HG02678 (cell line): ENCODE results near the gene NEK6.

ENCODE experiments used
- ATAC-seq: cut with Tn5 transposase; IDR thresholded peaks from one replicate; pipeline ENCODE4 v1.9.1; 2021; ENCODE audit warnings: mild to moderate bottlenecking, moderate library complexity; ENCODE audit not compliant: unreplicated experiment

NEK6 gene

DNA sequence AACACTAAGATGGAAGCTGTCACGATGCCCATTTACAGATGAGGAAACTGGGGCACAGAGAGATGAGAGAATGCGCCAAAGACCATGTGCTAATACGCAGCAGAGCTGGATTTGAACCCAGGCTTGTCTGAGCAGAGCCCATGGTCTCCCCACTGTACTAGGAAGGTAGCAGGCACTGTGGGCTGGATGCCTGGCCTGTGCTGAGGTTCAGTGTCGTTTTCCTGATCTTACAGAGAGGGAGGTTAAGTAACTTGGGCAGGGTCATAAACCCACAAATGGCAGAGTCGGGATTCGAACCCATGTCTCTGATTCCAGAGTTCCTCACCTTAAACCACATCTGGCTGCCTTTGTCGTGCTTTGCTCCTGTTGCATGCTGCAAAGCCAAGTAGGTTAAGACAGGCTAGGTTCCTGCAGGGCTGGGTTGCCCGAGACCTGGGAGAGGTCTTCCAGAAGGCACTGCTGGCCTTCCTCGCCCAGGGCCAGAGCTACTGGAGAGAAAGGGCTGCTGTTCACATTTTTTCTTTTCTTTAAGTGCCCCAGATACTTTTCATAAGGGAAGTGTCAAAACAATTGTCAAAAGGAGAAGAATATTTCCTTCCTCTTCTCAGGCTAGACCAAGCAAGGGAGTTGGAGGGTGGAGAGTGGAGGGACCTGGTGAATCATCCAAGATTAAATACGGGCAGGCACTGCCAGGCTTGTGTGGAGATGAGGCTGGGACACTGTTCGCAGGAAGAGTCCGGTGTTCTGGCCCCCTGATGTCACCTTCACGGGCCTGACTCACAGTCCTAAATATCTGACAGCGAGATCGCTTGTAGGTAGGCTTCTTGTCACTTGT is 3.2 kb downstream of the NEK6 start:
- ATAC-seq, result no peak

DNA sequence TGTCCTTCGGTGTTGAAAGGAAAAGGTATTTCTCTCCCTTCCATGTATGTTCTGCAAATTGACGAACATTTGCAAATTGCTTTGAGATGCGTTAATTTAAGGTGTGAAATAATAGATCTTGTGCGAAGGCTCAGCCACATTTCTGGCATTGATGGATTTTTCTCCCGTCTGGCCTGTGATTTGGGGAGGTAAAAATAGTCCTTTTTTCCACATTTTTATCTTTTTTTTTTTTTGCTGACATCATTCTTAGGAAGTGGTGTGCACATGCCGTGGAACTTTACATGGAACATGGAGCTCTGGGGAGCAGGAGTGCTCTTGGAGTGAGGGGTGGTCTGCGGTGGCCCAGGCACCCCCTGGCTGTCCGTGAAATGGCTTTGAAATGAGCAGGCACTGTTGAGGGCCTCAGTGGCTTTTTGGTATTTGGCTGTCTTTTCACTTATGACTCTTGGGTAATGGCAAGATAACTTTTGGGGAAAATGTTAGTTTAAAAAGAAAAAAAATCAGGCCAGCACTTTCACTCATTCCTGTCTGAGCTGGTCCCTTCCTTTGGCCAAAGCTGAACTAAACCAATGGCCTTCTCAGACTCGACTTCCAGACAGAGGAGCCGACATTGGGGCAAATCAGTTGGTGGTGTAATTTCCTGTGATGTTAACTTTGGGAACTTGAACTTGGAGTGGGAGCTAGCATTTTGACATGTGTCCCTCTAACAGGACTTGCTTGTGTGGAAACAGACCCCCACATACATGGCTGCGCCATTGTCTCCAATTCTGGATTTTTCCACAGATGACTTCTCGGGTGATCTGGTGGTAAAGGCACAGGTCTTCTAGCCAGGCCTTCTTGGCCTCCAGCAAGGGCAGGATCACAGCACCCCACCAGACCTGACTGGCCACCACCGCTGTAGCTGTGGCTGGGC is 4.2 kb downstream of the NEK6 start:
- no peak for ATAC-seq

DNA sequence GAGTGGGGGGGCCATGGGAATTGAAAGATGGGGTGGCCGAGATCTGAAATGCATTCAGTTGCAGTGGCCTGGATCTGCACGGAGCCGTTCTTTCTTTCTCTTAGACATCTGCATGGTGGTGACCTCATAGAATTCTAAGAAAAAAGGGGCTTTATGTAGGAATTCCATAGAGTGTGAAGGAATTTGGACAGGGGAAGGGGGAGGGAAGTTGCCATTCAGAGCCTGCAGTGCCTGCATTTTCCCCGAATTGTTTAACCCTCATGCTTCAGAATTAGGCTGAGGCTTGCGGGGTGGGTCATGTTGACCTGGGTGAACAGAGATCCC is 4.9 kb downstream of the NEK6 start:
- no peak for ATAC-seq

DNA sequence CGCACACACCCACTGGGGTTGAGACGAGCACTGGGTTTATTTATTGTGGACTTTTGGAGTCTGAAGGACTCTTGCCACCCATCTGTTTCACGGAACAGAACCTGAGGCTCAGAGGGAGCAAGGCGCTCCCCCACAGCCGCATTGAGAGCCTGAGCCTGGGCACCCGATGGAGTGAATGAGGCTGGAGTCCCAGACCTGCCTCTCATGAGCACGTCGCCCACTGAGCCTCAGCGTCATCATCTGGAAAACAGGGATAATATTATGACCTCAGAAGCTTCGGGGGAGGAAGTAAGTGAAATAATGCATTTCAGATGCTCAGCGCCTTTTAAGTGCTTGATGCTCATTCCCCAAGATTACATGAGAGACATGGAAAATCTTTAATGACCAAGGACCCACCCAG is 5.5 kb downstream of the NEK6 start:
- ATAC-seq, result no peak

GRCh38 chr9:124263800-124264426 is 6.2 kb downstream of the NEK6 start:
- ATAC-seq, result no peak

DNA sequence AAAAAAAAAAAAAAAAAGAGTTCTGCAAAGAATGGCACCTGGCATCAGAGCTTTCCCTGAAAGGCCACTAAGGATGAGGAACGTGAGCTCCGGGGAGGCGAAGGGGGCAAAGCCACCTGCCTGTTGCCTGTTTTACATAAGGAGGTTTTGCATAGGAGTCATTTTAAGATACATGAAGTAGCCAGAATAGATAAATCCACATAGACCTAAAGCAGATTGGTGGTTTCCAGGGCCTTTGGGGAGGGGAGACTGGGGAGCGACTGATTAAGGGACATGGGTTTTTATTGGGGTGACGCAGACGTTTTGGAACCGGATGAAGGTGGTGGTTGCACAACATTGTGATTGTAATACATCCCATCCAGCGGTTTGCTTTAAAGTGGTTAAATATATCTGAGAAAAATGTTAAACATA is 7.1 kb downstream of the NEK6 start:
- ATAC-seq, result peak; percentile 63

DNA sequence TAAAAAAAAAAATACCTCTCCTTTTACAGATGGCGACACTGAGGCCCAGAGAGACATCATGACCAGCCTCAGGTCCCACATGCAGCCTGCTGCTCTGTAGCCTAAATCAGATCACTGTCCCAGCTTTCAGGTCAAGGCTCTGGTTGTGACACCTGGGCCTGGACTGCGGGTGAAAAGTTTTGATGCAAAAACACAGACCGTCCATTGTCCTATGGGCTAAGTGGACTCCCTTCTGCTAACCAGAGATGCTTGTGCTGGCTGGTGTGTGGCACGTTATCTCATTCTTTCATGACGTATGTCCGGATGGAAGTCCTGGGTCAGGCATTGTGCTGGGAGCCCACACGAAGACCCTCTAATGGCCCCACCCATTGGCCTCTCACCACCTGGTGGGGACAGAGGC is 7.8 kb downstream of the NEK6 start:
- ATAC-seq, result no peak

- no peak for ATAC-seq
These were observed 8.5 kb downstream of the NEK6 start for GRCh38 chr9:124266139-124266825.

DNA sequence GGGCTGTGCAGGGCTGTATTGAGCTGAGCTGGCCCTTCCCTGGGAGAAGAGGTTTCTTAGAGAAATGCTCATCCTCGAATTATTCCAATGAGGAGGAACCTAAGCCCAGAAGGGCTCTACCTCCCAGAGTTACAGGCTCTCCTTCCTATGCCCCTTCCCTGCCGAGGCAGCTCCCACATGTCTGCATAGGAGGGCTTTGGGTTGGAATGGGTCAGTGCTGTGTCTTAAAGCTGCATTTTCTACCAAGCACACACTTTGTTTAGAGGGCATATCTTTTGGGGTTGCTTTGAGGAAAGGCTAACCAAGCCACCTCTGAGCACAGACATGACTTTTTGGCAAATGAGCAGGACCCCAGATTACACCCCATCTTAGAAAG is 9.1 kb downstream of the NEK6 start:
- ATAC-seq, result no peak

DNA sequence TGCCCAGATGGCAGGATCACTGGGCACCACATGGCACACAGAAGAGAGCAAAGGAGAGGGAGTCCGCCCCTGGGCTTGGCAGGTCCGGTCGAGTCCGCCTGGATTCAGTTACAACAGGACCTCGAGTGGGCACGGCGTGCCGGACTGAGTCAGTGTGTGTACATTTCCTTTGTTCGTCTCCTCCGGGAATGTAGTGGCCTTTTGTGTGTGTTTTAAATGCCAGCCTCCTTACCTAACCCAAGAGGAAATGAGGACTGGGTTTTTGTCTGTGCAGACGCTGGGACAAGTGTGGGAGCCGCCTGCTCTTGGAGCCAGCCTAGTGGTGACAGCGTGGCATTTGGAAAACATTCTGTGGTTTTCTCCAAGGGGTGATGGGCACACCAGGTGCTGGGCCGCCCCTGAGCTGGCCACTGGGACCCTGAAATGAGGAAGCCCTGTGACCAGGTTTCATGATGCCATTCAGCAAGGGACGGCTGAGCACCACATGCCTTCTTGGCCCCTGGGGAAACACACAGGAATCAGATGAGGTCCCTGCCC is 9.6 kb downstream of the NEK6 start:
- ATAC-seq, result no peak

- ATAC-seq, result no peak
These were observed 10.5 kb downstream of the NEK6 start for GRCh38 chr9:124268248-124268647.

DNA sequence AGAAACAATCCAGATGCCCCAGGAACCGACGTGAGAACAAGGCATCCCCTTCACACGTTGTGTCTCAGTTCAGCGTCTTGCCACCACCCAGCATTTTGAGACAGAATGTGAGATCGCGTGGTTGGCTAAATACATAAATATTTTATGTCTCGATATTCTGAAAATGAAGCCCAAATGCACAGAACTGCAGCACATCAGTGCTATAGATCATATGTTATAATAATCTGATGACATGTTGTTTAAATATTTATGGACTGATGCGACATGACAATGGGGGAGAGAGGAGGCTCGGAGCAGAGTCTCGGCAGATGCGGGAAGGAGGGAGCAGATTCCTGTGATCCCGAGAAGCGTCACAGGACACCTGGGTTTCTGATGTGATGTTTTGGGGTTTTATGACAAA is 10.9 kb downstream of the NEK6 start:
- ATAC-seq, result no peak

GRCh38 chr9:124269556-124269955 is 11.8 kb downstream of the NEK6 start:
- no peak for ATAC-seq

- no peak for ATAC-seq
These were observed 13.0 kb downstream of the NEK6 start for GRCh38 chr9:124270504-124271335.

DNA sequence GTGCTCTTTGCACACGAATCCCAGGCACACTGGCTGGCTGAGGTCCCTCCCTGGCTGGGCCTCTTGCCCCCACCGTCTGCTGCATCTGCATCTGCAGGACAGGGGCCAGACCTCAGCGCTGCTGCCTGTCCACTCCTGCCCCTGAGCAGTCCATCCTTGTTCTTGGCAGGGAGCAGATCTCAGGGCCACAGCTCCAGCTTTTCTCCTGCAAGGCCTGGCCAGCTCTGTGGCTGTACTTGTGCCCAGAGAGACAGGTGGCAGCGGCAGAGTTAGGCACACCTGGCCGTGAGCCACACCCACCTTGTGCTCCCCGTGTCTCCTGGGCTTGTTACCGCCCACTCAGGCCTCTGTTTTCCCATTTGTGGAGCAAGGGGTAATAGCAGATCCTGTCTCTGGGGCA is 13.9 kb downstream of the NEK6 start:
- no peak for ATAC-seq

DNA sequence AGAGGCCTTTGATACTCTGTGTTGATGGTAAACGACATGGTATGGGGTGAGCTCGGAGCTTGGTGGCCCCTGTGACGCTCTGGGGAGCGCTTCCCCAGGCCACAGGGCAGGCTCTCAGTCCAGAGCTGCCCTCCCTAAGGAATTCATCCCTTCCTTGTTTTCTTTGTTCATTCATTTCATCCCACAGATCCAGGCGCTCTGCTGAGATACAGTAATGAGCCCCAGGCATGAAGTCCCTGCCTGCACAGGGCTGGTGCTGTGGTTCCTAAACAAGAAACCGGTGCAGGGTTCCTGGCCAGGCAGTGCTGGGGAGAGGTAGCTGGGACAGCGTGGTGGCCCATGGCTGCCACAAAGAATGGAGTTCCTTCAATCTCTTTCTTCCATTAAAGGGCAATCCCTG is 14.4 kb downstream of the NEK6 start:
- no peak for ATAC-seq

DNA sequence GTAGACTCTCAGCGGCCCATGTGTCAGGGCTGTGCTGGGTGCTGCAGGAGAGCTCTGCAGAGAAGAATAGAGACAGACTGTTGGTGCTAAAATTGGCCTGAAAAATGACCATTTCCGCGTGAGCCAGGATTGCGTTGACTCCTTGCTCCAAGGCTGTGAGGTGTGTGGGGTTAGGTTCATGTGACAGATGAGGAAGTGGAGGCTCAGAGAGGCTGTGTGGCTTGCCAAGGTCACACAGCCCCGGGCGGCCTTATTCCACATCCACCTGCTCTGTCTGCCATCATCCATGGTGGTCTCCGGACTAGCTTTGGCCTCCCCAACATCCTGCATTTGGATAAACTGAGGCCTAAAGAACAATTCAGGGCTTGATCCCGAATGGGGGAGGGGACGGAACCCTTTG is 15.2 kb downstream of the NEK6 start:
- no peak for ATAC-seq

DNA sequence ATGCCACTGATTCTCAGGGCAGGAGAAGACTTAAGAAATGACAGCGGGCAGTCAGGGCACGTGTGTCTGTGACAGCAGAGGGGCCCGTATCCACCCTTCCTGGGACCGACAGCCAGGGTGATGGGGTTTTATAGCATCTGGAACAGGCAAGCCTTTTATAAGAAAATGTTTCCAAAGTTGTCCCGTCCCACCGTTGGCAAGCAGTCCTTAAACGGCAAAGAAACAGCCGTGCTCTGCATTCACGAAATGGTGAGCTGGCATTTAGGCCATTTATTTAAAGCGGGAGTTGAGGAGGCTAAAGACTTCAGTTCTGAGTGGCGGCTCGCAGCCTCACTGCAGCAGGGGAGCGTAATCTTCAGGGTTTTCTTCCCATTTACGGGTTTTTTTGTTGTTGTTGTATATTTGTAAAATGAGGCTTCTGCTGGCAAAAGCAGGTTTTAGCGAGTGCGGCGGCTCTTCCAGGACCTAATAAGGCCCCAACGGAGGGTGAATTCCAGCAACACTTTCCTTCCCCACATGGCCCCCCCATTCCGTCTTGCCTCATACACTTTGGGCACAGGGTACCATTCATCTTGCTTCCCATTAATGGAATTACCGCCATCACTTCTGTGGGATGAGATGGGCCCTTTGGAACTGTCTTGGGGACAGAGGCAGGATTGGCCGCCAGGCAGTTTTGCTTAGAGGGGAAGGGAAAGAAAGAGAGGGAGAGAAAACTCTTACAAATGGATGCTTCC is 15.8 kb downstream of the NEK6 start:
- ATAC-seq, result no peak

GRCh38 chr9:124274226-124274625 is 16.5 kb downstream of the NEK6 start:
- no peak for ATAC-seq
